22Rv1 (cell line): ENCODE results near the gene SPATA16.

Source experiments
- H3K27ac ChIP-seq: fragments of 450-650 bp; 2 replicates; pipeline ENCODE4 v1.5.1; 2017
- ZFX ChIP-seq: fragments of 450-650 bp; IDR thresholded peaks from 2 replicates; pipeline ENCODE4 v1.6.1; 2017; ENCODE audit warnings: antibody characterized with exemption, borderline replicate concordance
- TF ChIP-seq, protein P1 (sequence below): fragments of 450-650 bp; IDR thresholded peaks from 2 replicates; pipeline ENCODE4 v1.5.1; 2017; ENCODE audit warnings: mild to moderate bottlenecking

SPATA16 gene

DNA sequence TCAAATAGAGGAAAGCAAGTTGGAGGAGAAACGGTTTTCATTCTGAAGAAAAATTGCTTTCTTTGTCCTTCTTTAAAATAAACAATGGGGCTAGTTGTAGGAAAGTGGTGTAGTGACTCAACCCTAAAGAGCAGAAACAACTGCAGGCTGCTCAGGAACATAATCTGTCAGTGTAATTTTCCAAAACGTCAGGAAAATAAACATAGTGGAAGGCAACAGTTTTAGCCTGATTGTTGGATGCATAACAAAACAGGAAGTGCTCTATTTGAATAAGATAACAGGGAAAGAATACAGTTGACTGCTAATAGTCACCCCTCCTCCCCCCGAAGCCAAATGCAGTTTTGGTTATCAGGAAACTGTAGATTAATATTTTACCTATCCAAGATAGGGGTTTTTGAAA, 222.9 kb downstream of the SPATA16 start:
- TF ChIP-seq, protein P1, sequence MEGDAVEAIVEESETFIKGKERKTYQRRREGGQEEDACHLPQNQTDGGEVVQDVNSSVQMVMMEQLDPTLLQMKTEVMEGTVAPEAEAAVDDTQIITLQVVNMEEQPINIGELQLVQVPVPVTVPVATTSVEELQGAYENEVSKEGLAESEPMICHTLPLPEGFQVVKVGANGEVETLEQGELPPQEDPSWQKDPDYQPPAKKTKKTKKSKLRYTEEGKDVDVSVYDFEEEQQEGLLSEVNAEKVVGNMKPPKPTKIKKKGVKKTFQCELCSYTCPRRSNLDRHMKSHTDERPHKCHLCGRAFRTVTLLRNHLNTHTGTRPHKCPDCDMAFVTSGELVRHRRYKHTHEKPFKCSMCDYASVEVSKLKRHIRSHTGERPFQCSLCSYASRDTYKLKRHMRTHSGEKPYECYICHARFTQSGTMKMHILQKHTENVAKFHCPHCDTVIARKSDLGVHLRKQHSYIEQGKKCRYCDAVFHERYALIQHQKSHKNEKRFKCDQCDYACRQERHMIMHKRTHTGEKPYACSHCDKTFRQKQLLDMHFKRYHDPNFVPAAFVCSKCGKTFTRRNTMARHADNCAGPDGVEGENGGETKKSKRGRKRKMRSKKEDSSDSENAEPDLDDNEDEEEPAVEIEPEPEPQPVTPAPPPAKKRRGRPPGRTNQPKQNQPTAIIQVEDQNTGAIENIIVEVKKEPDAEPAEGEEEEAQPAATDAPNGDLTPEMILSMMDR, result no peak
- TF ChIP-seq ZFX, result no peak
- H3K27ac ChIP-seq, result no peak overlapping the region

DNA sequence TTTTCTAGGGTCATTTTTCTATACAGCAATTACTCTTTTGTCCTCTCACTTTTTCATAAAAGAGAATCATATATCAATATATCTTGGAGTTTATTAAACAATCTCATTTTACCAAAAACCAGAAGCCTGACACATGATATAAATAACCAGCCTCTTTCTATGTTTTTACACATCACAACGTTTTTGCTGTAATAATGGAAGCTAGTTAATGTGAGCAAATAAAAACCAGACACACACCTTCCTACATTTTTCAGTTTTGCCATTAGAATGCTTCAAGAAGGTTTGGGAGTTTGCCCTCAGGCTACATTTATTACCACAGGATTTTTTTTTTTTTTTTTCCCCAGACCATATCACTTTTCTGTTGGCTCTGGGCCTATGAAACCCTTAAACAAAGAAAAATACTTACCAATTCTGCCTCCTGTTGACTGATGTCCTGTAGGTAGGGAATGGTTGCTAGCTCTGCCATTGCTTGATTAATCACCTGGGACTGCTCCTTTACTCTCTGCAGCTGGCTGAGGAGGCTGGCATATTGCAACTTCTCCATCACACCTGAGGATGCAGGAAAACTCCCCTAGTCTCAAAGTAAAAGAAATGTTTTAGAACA, 225.0 kb downstream of the SPATA16 start:
- H3K27ac ChIP-seq, result no peak overlapping the region
- TF ChIP-seq, protein P1, result no peak
- TF ChIP-seq ZFX, result no peak

DNA sequence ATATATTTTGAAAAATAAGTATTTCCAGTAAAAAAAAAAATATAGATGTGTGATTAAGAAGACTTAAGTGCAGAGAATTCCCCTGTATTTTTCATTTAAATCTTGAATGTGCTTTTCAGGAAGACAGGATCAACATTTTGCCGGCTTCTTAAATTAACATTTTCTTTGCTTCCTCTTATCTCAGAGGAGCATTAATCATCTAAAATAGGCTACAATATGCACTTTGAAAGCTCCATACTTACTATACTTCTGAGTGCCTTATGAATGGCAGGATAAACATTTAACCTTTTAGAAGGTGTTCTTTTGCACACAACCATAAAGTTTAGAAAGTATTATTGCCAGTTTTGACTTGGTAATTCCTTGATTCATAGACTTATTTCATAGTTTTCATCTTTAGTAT, 226.2 kb downstream of the SPATA16 start:
- no peak for TF ChIP-seq ZFX
- TF ChIP-seq, protein P1, result no peak

DNA sequence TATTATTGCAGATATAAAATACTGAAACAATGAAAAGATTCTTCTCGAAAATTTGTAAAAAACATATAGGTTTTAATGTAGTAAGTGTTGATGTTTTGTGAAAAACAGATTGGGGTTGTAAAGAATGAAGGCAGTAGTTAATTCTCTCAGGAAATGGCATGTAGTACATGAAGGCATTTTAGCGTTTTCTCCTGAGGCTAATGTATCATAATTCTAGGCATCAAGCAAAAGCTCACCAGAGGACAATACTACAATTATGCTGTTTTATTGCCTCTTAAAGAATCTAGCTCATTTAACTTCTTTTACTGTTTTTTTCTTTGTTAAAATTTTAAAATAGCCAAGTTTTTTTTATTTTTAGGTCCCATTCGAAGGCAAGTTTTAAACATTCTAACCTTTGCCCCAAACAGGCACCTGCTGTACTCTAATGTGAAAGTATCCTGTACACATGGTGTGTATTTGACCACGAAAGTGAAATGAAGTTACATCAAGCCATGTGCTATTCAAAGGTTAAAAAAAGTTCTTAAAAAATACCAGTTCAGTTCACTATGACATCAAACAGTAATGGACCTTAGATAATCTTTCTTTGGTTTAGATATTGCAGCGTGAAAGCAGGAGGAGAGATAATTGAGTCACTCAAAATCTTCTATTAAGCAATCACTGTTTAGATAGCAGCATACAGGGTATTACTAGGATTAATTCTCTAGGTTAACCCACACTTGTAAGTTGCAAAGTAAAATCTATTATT, 227.0 kb downstream of the SPATA16 start:
- no peak for TF ChIP-seq ZFX
- TF ChIP-seq, protein P1, result no peak
- H3K27ac ChIP-seq, result no peak overlapping the region

More for the DNA sequence above, 226.2 kb downstream of the SPATA16 start:
- no peak overlapping the region for H3K27ac ChIP-seq

DNA sequence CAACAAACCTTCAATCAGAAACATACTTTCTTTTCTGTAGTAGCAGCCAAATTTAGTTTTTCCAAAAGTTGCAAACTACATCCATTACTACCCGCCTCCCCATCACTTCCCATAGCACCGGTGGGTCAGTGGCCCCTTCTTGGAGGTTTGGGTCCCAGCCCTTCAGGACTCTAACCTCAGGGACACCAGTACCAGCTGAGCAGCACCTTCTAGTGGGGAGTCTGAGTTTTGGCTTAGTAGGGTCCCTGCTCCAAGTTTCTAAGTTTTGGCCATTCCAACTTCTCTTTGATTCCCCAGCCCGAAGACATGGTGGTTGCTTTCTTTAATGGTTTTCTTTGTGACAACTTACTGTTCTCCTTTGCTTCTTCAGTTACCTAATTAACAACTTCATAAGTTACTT, 229.9 kb downstream of the SPATA16 start:
- H3K27ac ChIP-seq, result no peak overlapping the region

DNA sequence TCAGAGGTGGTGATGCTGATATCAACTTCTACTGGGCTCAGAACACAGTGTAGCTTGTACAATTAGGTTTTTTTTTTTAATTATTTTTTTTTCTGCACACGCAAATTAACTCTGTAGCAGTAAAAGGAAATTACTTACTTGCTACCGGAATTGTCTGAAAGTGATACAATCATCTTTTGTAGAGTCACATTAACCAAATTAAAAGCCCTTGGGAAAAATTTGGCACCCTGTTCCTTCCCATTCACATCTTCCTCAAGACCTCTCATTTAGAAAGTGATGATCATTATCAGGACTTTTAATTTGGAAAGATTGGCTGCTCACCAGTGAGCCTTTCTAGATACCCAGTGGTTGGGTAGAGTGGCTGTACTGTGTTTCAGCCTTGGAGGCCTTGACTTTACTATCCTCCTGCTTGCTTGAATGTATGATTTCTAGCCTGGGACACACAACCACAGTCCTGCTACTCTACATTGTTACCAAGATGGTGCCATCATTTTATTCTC, 232.2 kb downstream of the SPATA16 start:
- no peak overlapping the region for H3K27ac ChIP-seq
- TF ChIP-seq, protein P1, result no peak
- TF ChIP-seq ZFX, result no peak

More for the DNA sequence above, 229.9 kb downstream of the SPATA16 start:
- no peak for TF ChIP-seq ZFX
- TF ChIP-seq, protein P1, result no peak

DNA sequence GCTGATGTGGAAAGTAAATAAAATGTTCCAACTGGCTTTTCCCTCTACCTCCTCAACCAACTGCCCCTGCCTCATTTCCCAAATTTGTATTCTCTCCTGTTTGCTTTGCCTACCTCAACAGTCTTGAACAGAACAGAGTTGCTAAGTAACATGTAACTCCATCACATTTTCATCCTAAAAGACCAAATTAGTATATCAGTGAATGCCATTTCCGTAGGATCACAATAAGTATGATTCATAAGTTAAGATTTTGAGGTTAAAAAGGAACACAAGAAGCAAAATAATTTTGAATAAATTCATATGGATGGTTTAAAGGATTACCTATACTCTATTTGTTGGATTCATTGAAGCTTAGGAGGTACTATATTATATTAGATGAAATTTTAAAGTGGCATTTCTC, 235.6 kb downstream of the SPATA16 start:
- H3K27ac ChIP-seq, result no peak overlapping the region
- TF ChIP-seq ZFX, result no peak
- TF ChIP-seq, protein P1, result no peak
